ENCODE measurements around the gene TBPL1.
"Not testable (repeated sequence)": the region's sequence is repeated elsewhere in the genome, so short reads cannot be mapped to it uniquely, and the experiment has no call there.

Gene TBPL1

DNA sequence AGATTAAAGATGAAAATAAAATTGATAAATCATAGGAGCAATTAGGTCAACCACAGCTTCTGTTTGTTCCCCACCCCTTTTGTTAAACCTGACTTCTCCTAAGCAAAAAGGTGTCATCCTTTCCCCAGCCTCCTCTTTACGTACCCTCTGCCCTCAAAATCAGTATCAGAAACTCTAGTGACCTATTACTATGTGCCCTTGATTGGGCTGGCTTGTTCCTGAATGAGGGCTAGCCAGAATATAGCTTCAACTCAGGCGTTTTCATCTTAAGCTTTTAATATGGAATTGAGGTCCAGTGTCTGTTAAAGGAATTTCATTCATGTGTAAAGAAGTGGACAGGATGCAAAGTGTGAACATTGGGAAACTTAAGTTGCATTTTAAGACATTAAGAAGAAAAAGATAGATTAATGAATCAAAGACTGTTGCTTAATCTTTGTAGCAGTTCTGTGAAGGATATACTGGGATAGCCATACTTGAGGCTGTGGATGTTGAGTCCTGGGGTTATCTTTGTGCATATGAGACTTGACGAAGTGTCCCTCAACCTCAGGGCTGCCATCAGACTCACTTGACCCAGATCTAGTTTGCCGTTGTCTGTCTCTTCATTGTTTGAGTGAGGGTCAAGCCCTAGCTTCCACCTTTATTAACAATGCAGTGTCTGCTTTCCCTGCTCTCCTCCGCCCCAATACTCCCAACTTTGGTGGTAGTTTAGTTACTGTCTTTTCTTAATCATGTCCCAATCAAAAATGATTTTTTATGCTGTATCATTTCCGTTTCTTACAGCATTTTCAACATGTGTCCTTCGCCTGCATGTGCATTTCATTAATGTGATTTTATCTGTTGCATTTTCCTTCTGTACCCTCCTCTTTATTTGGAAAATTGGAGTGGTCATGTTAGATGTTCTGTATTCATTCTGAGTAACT, 1.9 kb downstream of the TBPL1 start:
- no peak for DNase-seq

DNA sequence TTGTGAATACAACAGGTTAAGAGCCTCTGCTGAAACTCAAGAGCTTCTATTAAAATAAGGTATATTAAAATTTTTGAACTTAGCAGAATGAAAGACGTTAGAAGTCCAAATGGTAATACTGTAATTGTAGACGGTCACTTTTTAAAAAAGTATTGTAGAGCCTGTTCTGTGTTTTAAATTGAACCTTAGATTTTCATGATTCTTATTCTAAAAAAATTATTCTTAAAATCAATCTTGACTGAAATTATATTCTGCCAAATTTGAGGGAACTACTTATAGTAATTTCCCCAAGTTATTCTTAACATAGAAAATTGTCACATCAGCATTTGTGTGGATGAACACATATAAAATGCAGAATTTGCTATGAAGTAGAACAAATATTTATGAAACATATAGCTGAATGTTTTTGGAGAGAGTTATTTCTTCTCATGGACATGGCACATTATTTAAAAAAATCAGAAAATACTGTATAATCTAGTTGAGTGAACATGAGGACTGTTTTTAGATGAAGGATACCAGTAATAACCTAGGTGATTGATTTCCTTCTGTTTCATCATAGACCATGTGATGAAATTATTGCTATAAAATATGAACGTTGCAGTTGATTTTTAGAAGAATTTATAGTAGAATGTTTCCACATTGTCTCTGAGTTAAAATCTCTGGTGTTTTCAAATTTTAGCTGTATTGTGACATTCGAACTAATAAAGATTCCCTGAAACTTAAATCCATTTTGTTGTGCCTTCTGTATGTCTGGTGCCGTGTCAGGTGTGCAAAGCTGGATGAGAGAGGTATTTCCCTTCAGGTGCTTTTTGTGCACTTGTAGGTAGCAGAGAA, 2.8 kb downstream of the TBPL1 start:
- no peak for DNase-seq

DNA sequence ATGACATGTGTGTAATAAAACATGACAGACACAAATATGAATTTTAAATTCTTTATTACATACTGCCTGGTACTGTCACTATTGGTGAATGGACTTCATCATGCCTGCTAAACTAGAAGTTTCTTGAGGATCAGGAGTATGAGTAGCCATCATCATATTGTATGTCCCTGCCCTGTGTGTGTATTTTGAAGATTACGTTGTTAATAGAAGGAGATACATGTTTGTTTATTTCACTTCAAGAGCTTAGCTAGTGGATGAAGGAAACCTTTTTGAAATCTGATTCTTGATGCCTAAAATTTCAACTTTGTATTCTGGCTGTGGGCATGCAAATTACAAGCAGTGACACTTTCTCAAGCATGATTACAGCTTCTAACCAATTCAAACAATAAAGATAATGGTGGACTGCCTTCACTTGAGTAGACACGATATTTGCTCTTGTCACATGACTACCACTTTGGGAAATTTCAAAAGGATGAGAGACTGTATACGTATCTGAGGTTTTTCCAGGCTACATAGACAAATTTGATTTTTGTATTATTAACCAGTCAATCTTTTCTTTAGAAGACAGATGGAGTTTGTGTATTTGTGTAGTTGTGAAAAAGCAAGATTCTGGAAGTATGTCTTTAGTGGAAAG, 3.5 kb downstream of the TBPL1 start:
- DNase-seq: no peak

GRCh38 chr6:133957227-133957626, 4.2 kb downstream of the TBPL1 start:
- DNase-seq: no peak

DNA sequence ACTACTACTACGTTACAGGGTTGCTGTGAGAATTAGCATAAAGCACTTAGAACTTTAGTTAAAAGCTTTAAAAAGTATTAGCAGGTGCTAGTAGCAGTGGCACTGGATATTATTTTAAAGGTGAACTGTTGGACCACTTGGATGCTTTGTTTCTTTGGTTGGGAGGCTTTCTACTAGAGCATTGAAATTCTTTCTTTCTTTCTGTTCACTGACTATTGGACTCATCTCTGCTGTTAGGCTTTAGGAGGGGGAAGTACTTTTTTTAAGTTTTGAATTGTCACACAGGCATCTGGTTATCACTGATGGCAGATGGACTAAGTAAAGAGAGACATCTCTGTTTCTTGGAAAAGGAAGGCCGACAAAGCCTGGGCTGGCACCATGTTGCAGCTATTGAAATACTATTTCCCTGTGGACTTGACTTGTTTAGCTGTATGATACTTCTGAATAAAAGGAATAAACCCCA, 4.8 kb downstream of the TBPL1 start:
- DNase-seq: peak; percentile 93

DNA sequence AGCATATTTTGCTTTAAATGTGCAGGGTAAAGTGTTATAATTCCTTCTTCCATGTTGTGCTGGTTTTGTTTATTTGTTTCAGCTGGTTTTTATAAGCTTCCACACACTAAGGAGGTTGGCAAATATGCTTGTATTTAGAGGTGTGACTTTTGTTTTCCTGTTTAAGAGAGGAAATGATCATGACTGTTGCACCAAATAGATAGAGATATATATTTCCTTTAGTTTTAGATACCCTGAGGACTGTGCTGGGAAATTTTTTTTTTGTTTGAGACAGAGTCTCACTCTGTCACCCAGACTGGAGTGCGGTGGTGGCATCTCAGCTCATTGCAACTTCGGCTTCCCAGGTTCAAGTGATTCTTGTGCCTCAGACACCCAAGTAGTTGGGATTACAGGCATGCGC, 5.8 kb downstream of the TBPL1 start:
- DNase-seq: peak; percentile 48

GRCh38 chr6:133959667-133960368, 6.8 kb downstream of the TBPL1 start:
- DNase-seq: peak; percentile 81

DNA sequence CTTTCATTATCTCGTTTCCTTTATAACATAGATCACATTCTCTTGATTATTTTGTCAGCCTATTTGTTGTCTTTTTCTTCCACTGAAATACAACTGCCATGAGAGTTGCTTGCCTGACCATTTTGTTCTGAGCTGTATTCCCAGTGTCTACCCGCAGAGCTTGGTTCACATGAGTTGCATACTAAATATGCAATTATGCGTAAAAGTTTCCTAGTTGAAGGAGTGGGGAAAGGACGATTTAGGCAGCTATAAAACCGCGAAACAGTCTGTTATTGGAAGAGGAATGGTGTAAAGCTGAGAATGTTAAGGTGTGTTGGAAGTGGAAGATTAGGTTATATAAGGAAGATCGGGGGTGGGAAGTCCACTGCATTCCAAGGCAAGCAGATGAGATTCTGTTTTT, 8.8 kb downstream of the TBPL1 start:
- no peak for DNase-seq

DNA sequence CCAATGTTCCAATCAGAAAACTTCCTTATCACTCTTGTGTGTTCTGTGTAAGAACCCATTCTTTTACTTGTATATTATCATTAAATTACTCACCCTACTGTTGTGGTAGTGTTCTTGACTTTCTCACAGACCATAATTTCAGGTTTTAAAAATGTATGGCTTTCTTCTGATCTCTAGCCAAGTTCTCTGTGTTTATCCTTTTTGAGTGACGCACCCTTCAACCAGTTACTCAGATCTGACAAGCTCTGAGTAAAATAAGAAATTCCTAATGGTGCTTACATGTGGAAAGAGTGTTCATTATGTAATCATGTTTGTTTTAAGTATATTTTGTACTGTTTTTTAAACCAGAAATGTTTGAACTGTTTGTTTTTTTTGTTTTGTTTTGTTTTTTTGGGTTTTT, 11.0 kb downstream of the TBPL1 start:
- DNase-seq: peak; percentile 49

DNA sequence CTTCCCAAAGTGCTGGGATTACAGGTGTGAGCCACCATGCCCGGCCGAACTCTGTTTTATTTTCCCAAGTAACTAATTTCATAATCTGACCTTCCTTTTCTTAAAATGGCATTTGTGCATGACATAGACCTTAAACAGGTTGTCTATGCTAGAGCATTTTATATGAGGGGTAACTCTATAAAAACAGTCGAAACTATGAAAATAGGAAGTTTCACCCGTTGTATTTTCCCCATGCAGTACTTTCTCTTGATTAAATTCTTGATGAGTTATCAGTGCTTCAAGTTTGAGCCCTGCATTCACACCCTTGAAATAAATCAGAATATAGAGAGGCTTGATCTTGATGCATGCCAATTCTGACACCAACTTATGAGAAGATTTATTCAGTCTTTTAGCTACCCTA, 11.7 kb downstream of the TBPL1 start:
- no peak for DNase-seq

DNA sequence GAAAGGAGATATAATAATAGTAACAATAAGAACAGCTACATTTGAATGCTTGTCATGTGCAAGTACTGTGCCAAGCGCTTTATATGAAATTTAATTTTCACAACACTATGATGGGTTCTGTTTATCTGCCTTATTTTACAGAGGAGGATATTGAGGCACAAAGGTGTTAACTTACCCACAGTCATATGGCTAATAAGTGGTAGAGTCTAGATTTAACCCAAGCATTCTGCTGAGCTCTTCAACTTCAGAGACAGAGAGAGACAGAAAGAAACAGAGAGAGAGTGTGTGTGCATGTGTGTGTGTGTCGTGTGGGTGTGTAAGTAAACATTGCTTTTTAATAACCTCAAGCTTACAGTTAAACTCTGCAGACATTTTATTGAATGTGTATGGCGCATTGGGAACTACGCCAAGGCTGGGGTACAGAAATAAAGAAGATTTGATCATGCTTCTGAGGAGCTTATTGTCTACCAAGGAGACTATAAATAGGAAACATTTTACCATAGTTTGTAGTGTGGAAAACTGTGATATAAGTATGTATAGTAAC, 12.9 kb downstream of the TBPL1 start:
- DNase-seq: no peak

GRCh38 chr6:133966654-133967329, 13.8 kb downstream of the TBPL1 start:
- no peak for DNase-seq

- DNase-seq: no peak
Measured at GRCh38 chr6:133967347-133967746, 14.3 kb downstream of the TBPL1 start.

- not testable (repeated sequence) for DNase-seq
Measured at GRCh38 chr6:133967835-133968234, 14.8 kb downstream of the TBPL1 start.

DNA sequence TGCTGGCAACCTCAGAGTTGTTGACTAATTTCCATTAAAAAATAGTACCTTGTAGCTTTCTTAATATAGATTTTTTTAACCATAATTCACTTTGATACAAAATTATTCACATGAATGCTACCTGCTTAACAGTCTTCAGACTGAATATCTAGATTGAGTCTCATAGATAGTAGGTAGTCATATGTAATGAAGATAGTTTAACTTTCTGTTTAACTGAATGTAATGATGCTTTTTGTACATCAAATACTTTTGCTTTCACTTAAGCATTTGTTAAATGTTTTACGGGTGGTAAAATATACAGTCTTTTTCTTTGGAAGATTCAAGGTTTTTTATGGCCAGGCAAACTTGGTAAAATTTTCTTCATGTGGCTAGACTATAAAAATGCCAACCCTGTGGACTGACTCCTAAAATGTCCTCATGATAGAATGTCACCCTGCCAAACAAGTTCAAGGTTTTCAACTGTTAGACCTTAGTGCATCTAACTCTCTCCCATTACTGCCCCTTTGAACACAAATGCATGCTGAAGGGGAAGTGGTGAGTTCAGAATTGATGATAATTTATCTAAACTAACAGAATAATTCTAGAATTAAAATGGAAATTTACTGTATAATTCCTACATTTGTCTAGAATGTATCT, 16.4 kb downstream of the TBPL1 start:
- DNase-seq: no peak

DNA sequence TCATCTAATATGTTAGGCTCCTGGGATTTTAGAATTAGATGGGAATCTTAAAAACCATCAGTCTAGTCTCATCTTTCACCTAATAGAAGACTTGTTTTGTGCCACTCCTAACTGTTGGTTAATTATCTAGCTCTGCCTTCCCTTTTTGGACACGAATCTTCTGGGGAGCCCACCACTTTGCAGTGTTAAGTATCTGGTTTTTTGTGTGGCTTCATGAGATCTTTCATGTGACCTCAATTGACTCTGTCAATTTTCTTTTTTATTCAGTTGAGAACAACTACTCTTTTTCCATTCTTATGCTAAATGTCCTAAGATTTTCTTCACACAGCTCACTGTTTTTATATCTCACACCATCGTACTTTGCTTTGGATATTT, 16.9 kb downstream of the TBPL1 start:
- peak; percentile 51 for DNase-seq

DNA sequence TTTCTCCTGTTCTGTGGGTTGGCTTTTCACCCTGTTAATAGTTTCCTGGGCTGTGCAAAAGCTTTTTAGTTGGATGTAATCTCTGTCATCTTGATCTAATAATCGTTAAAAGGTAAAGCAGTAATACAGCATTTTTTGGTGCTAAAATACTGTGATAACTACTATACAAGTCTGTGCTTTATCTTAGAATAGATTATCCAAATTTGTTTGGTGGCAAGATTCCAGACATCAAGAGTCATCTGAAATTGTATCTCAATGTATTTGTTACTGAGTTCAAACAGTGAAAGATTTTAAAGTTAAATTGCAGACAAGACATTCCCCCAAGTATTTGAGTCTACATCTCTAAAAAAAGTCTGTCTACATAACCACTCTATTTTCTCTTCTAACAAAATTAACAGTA, 18.8 kb downstream of the TBPL1 start:
- no peak for DNase-seq

DNA sequence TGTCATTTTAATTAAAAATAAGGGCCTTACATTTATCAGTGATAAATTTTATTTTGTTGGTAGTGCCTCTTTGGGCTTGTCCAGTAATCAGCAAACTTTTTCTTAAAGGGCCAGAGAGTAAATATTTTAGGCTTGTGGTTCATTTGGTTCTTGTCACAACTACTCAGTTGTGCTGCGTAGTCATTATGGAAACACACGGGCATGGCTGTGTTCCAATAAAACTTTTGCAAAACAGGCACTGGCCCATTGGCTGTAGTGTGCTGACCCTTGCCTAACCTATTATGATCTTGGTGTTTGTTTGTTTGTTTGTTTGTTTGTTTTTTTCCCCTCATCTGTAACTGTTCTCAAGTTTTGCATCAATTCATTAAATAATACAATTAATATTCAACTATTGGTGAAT, 19.4 kb downstream of the TBPL1 start:
- DNase-seq: no peak

DNA sequence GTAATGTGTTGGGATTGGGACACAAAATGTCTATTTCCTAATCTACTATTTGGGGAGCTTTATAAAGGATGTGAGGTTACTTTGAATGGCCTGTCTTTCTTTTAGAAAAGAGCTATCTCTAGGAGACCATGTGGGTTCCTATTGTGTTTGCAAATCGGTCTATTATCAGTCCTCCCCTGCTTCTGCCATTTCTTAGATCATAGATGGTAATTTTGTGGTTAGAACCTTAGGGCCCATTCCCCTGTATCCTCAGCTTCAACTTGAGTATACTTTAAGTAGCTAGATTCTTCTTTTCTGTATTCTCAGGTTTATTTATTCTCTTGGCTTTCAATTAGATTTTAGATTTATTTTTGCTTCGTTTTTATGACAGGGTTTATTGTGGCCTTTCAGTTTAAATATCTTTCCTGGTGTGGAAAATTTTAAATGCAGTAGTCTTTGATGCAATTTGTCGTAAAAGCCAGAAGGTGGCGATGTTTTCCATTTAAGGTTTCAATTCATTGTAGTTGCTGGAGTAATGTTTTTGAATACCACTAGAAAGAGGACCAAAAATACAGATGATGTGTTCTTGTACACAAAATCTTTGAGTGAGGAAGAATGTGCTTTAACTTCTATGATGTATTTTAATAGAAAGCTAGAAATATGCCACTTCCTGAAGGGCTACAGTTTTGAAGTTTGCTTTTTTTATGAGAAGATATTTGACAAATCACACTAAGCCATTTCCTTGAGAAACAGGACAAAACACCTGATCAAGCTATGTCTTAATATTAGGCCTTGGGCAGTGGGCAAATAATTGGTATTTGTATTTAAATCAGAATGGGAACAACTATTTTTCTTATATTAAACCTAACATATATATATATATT, 20.3 kb downstream of the TBPL1 start:
- DNase-seq: peak; percentile 86

Measured in hematopoietic multipotent progenitor cell treated with erythropoietin and hydrocortisone succinate and interleukin-3 and kit ligand, for 6 days (in vitro differentiated cells).